NCI-H2196 (cell line): ENCODE results near the gene COL23A1.

Experiments used
- DNase-seq: peaks from one replicate; lab custom pipeline; 2025; ENCODE audit not compliant: unreplicated experiment; lab: John Stamatoyannopoulos, UW

The COL23A1 gene

DNA sequence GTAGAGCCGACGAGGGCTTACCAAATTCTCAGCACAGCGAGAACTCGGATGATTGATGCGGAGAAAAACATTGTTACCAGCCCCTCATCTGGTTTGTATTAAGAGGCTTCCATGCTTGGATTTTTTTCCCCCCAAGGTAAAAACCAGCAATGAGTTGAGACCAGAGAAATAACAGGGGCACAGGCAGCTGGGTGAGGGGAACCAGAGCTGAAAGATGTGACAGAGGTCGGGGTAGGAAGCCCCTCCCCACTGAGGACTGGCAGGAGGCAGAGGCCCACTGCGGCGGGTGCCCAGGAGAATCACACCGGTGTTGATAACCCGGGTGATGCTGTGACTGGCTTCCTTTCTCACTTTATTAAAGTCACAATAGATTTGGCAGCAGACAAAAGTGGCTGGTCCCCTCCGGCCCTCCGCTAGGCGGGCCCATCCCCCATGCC, 241.1 kb downstream of the COL23A1 start:
- no peak for DNase-seq

DNA sequence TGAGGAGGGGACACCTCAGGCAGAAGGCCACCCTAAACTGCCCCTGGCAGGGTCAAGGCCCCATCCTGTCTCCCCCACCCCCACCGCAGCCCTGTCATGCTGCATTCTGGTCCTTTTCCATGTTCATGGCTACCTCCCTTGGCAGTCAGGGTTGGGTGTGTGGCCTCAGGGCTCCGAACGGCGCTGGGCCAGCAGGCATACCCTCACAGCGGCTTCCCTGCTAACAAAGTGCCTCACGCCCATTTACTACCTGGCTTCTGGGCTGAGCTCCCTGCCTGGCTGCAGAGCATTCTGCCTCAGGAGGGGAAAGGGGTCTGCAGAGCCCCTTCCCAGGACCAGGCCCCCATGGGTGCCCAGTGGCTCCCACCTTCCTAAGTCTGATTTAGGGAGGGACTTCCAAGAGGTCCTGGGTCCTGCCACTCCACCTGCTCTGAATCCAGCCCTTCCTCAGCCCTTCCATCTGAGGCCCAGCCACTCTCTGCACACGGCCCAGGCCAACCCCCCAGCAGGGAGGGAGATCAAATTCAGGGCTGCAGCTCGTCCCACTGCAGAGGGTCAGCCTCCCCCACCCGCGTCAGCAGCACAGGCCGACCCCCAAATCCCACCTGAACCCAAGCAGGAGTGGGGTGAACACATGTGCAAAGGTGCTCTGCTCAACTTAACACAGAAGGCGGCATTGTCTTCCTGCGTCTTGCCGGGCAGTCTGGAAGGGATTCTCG, 241.7 kb downstream of the COL23A1 start:
- no peak for DNase-seq

DNA sequence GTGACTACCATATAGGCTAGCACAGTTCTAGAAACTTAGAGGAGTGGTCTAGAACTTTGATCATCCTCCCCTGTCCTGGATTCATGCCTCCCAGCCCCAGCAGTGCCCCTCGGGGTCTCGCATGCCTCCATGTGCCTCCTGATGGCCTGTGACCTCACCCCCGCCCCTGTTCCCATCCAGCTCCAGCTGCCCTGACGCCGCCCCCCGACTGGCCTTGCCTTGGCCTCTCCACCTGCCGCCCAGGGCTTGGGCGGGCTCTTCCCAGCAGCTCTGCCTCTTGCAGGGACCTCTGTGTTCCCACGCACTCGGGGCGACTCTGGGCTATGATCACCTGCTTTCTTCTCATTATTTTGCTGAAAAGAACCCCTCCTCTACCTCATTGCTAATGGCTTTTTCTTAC, 242.2 kb downstream of the COL23A1 start:
- no peak for DNase-seq

DNA sequence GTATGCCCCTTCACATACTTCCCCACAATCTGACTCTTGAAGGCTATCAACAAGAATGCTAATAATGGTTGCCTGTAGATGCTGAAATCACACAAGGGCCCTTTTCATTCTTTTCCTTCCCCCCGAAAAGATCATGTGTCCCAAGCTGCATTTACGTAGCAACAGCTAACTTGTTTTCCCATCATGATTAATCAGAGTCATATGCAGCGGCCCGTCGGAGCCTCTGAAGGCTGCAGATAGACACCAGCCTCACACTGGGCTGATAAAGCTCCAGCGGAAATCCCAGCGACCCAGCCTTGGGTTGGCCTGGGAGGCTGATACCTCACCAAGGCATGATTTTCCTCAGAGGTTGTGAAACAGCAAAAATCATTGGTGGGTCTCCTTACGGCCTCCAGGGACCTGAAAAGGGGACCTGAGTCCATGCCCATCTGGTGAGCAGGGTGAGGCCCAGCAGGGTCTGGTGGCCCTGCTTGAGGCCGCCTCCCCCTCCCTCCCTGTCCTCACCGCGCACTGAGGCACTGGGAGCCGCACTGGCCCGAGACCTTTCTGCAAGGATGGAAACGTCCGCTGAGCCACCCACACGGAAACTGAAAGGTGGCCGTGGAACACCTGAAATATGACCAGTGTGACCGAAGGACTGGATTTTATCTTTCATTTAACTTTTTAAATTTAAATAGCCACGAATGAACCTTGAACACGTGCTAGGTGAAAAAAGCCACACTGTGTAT, 243.4 kb downstream of the COL23A1 start:
- no peak for DNase-seq

DNA sequence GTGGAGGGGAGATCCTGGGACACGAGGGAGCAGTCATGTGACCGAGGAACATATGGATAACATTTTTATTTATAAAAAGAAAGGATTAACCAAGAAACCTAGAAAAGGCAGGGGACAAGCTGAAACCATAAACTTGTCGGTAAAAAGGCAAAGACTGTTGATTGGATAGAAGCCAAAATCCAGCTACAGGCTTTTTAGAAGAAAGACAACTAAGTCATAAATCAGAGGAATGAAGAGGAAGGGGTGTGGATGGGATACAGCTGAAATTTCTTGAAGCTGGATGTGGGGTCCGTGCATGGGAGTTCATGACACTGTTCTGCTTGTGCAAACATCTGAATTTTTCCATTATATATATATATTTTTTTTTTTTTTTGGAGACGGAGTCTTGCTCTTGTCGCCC, 246.9 kb downstream of the COL23A1 start:
- DNase-seq, result no peak

DNA sequence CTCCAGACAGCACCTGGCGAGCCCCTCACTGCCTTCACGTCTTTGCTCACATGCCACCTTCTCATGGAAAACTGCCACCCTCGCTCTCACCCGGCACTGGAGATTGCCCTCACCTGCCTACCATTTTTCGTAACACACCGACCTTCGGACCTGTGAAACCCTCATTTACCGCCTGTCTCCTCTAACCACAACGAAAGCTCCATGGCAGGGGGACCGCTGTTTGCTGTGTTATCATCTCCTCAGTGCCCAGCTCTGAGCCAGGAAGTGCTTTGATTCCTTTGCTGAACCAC, 248.4 kb downstream of the COL23A1 start:
- DNase-seq, result no peak

DNA sequence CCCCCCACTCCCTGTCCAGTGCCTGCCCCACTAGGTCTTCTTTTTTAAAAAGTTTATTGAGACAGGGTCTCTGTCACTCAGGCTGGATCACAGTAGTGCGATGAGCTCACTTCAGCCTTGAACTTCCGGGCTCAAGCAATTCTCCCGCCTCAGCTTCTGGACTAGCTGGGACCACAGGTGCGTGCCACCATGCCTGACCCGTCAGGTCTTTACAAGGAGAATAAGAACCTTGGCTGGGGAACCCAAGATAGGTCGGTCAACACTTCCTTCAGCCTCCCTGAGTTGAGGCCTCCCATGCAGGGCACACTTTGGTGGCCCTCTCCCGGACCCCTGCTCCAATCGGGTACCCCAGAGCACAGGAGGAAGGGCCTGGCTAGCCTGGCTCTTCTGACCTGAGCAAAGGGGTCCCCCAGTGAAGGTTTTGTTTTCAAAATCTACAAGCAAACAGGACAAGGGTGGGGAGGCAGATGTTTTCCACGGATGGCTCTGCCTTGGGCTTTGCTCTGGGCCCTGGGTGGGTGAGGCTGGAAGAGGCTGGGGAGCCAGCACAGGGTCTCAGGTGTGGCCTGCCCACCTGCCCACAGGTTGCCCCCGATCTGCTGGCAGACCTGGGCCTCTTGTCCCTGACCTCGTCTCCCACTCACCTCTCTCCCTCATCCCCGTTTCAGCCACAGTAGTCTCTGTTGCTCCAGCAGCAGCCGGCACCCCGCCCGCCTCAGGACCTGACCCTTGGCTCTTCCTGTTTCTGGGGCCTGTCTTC, 248.9 kb downstream of the COL23A1 start:
- DNase-seq, result no peak

DNA sequence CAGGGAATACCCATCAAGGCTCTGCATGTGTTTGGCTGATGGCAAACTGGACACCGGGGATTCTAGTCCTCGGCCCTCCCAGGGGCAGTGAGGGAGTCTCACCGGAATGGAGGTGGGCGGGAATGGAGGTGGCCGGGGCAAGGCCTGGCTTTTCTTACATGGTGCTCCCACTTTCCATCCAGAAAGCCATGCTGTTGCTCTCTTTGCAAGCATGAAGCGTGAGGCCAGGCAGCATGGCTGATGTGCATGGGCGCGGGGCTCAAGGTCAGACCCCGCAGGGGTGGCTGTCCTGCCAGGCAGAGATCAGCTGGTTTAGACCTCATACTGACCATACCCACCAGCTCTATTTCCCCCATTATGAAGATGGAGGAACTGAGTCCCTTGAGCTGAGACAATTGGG, 249.6 kb downstream of the COL23A1 start:
- no peak for DNase-seq

DNA sequence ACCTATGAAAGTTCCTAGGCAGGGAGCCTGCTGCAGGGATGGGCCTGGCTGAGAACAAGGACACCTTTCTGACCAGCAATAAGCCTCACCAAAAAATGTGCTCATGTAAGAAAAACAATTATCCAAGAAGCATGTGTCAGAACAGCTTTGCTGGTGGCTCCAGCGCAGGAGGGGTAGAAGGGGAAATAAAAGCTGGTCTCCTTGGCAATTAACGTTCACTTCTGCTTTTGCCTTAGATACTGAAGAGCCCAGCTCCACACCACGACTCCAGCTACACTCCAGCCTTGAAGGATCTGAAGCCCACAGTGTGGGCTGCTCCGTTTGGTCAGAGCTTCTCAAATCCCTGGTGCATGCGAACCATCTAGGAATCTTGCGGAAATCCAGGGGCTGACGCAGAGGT, 250.0 kb downstream of the COL23A1 start:
- no peak for DNase-seq

DNA sequence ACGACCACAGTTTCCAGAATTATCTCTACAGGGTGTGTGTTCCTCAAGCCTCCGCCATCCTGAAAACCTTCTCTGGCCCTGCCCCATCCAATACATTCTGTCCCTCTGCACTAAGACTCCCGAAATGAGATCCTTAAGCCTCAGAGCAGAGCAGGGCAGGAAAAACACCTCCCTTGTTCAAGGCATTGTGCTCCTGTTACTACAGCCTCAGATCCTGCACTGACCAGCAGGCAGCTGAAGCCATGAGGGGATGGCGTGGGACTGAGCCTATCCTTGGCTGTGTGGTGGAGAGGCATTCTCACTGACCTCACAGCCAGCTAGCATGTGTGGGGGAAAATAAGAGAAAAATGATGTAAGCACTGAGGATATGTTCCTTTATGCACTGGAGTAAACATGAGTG, 250.9 kb downstream of the COL23A1 start:
- DNase-seq, result no peak

DNA sequence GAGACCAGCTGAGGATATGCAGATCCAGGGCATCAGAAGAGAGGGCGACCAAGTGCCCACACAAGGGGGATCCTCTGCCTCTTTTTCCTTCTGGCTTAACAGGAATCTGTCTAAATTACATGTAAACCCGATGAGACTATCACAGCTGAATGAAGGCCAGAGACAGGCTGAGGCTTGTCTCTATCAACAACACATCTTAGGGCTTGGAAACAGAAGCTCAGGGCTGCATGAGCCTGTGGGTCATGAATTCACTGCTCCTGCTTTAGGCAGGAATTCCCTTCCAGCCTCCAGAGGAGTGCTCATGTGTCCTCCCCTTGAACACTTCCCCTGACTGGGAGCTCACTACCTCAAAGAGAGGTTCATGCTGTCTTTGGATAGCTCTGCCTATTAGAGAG, 251.4 kb downstream of the COL23A1 start:
- no peak for DNase-seq

DNA sequence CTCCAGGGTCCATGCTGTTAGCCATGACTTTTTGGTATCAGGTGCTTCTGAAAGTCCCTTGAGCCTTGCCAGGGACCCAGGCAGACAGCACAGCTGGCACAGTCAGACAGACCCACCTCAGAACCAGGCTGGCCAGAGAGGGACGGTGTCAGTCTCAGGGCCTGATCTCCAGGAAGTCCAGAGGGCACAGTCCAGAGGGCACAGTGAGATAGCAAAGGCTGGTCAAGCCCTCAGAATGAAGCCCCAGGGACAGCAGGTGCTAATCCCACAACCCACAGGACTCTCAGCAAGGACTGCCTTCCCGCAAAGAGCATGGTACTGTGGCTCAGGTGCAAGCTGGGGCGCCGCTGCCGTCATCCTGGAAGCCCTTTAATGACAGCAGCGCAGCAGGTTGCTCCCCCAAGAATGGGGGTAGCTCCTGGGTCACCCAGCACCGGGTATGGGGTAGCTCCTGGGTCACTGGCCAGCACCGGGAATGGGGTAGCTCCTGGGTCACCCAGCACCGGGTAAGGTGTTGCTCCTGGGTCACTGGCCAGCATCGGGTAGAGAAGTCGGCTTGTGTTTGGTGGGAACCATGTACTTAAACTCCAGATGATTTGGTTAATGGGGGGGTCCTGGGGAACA, 252.0 kb downstream of the COL23A1 start:
- DNase-seq, result no peak

DNA sequence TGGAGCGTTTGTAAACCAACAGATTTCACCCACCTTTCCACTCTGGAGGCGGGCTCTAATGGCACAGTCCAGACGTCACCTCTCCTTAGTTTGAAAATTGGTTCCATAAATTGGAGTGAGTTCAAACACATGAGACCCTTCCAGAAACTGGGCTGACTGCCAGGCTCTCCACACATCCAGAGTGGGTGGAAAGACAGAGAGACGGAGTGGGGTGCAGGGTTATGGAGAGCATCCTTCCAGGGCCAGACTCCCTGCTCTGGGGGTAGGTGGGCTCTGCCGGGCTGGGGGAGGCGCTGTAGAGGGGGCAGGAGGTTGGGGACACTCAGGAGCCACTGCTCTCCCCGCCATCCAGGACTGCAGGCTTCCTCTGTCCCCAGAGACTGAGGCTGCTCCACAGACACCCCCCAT, 252.9 kb downstream of the COL23A1 start:
- DNase-seq, result no peak

DNA sequence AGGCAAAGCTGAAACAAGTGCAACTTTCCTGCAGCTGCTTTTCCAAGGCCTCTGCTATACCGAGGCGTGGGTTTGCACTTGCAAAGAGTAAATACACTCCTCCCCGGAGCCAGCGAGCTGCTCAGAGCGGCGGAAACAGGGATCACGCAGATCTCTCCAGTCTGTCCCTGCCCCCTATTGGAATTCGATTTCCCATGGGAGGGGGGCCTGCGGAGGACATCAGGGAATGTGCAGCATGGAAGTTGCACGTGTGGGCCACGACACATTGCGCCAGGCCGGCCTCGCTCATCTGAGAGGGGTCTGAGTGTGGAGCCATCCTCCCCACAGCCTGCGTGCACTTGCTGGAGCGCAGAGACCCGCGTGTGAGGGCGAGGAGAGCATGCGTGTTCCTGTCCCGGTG, 253.3 kb downstream of the COL23A1 start:
- no peak for DNase-seq

DNA sequence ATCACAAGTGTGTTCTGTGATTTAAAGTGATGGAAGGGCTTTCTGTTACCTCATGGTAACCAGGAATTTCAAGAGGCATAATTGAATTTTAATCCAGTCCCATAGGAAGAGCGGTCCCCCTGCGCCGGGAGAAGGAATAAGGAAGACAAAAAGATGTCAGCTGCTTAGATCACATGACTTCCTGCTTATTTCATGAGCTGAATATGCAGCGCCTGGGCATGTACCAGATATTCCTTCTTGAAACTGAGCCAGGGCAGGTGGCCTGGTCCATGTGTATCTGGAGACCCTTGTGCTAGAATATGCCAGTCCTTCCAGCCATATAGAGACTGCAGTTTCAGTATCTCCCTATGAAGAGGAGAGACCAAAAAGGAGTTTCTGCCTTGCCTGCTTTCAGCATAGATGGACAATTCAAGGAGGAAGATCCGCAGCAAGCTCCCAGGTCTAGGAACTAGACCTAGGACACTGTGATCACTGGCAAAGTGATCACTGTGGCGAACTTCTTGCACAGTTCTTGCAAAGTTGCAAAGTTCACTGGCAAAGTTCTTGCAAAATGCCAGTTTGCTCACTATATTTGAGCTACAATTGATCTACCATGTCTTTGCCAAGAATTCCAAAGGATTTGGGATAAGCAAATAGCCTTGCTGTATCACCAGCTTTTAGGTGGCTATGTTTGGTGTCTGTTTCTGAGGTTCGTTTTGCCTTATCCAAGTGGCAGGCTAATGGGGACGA, 254.7 kb downstream of the COL23A1 start:
- DNase-seq, result no peak

DNA sequence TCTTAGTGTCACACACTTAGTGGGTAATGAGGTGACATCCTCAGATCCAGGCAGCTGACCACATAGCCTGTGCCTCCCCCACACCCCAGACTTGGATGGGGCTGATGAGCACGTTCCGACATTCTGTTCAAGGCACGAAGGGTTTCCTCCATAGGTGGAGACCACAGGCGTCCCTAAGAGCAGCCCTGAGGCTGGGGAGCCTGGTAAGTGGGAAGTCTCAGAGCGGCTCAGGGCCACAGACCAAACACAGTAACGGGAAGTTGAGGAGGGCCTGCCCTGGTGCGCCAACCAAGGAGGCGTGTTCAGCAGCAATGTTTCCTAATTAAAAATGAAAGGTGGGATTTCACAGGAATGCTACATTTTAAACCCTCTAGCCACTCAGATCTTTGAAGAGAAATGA, 255.3 kb downstream of the COL23A1 start:
- DNase-seq, result no peak

DNA sequence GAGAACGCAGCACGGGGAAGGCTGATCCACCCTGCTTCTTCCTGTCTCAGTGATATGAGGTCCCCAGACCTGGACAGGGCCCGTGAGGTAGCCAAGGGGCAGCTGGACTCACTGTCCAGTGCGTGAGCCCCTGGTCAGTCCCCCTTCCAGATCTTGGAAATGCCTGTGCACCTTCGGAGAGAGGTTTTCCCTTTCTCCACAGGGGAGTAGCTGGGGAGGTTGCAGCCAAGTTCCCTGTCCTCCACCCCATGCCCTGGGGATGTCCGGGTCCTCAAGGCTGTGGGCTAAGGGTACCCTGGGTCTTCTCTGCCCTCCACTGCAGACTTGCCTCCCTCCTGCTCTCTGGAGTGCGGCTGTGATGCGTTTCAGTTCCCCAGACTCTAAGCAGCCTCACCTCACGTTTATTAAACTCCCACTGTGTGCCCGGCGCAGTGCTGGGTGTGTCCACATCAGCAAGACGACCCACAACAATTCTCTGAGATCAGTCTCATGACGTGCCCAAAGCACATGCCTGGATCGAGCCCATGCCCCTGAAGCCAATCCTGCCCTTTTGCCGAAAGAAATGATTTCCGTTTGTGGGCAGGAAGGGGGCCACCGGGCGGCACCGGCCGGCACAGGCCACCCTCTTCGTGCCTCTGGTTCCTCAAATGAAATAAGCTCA, 256.2 kb downstream of the COL23A1 start:
- no peak for DNase-seq

DNA sequence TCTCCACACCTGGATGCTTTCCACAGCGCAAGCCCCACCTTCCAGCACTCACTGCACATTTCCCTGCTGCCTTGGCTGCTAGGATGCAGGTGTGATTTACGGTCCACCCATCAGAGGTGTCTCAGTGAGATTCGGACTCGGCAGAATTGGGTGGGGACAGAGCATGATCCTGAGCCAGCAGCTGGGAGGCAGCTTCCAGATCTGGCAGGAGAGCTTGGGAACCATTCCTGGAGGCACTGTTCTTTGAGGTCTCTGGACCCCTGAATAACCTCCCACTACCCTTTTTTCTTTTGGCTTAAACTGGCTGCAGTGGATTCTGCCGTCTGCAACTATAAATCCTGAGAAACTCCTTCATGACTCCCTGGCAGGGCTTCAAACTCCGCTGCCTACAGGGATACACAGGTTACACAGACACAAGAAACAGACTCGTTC, 258.0 kb downstream of the COL23A1 start:
- no peak for DNase-seq

DNA sequence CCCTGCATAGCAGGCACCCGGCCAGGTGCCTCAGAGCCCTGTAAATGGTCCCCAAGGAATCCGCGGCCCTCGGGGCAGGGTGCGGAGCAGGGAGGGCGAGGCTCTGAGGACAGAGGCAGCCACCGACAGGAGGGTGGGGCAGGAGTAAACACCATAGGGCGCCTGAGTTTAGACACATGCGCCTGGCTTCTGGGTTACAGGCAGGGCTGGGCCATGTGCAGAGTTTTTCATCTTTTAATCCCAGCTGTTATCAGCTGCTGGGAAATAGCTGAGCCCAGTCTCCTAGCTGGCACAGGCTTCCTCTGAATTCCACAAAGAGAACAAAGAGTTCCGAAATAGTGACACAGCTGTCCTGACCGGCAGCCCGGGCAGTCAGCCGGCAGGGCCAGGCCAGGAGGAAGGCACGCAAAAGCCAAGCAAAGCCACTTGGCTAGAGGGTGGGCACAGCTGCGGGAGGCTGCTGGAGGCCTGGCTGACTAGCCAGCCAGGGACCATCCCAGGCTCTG, 258.6 kb downstream of the COL23A1 start:
- no peak for DNase-seq

DNA sequence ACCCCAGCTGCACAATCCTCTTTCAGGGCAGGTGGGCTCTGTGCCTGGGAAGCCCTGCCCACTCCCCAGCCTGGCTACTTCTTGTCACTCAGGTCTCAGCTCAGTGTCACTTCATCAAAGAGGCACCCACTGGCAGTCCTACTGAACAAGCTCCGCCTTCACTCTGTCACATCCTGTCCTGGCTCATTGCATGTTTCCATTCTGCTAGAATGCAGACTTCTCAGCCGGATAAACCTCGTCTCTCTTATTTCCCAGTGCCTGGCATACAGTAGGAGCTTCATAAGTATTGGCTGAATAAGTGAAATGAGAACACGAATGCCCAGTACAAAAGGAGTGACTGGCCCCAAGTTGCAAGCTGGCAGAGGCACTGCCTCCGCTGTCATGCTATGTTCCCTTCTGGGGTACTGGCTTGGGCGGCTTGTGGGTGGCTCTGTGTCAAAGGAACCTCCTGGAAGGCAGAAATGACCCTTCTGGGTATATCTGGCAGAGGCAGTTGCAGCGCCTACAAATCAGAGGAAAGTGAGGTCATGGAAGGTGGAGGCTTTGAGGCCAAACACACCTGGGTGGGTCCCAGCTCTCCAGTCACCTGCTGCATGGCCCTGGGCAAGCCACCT, 259.3 kb downstream of the COL23A1 start:
- DNase-seq, result no peak
